ENCODE data around the gene ACSS3. TPM values are rescaled to one million over a fixed set of nuclear protein-coding genes. Genes with fewer than 3 reads are reported as not detected.

The ACSS3 gene
- total and polyA plus RNA-seq, 3 experiments from 2014 or later = not detected

DNA sequence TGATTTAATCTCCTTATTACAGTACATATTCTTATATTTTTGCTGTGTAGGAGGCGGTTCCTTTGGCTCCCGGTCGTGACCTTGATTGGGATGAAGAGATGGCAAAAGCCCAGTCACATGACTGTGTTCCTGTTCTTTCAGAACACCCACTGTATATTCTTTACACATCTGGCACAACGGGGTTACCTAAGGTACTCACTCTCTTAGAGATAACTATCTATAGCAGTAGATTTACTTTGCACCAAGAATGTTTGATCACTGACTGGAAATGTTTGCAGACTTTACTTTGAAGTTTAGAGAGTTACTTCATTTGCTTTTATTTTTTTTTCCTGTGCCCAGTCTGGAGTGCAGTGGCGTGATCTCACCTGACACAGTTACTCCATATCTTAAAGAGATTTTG lies 65.2 kb downstream of the ACSS3 start:
- no peak overlapping the region for H3K27ac ChIP-seq (ENCODE audit: low read depth, low read length)
- no peaks in the 10 kb centered on the region for H3K9me3 ChIP-seq (ENCODE audit: low read length)
- Mint-ChIP-seq H3K9me3 (peaks cover 0 to 14% (median 6%) of the 10 kb centered on the region in 5 donors), H3K4me3 (no peak overlapping the region), H3K36me3 (no peaks in the 10 kb centered on the region), H3K27me3 (no peaks in the 10 kb centered on the region), H3K4me1 (no peaks in the 10 kb centered on the region), H3K27ac (no peak overlapping the region)
- H3K27me3 ChIP-seq (ENCODE audit: insufficient read depth, low read length, poor library complexity, severe bottlenecking) = no peaks in the 10 kb centered on the region
- H3K36me3 ChIP-seq (ENCODE audit: insufficient read depth, low read length) = no peaks in the 10 kb centered on the region
- ChIA-PET CTCF (no interaction called here), POLR2A (no interaction called here)
- H3K4me1 ChIP-seq (ENCODE audit: insufficient read depth, low read length) = no peaks in the 10 kb centered on the region
- H3K4me3 ChIP-seq (ENCODE audit: low read length) = no peak overlapping the region
- no peak for DNase-seq

DNA sequence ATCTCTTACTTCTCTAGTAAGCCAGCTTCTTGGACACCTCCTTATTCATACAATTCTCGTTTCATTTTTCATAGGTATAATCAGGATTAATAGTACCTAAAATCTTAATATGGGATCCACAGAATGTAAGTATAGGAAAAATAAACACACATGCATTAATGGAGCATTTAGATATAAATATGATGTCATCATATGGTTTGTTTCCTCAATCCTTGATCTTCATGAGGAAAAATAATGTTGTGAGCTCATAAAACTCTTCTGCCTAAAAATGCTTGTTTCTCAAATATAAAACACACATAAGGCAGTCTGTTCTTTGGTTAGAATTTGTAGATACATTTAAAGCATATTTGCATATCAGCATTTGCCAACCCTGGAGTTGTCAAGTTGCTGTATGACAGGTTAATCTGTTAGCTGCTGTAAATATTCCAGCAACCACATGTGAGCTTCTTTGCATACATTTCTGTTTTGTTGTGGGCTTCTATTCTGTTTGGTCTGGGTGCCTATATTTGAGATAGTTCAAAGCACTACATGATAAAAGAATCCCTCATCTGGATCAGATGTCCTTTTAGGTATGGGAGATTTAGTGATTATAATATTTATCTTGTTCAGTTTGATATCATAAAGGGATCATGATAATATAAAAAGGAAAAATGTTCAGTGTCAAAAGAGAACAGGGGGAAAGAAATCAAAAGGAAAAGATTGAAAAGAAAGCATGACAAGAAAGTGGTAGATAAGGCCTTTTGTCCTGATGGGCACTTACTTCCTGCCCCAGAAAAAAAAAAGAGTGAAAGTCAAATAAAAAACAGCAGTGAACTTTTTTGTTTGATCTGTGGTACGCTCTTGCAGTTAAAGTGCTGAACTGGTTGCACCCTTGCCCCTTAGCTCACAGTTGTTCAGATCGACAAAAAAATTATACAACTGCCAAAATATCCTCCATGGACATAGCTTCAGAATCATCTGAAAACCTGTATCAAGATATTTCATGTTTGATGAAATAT lies 68.6 kb downstream of the ACSS3 start:
- Histone ChIP-seq H3K4me1 (ENCODE audit: insufficient read depth, low read length) (no peaks in the 10 kb centered on the region), H3K27ac (ENCODE audit: low read depth, low read length) (no peak overlapping the region), H3K27me3 (ENCODE audit: insufficient read depth, low read length, poor library complexity, severe bottlenecking) (no peaks in the 10 kb centered on the region), H3K9me3 (ENCODE audit: low read length) (no peaks in the 10 kb centered on the region), H3K36me3 (ENCODE audit: insufficient read depth, low read length) (no peaks in the 10 kb centered on the region), H3K4me3 (ENCODE audit: low read length) (no peak overlapping the region)
- POLR2A ChIA-PET = no interaction called here
- no peaks in the 10 kb centered on the region for H3K4me1 Mint-ChIP-seq
- peaks cover 0 to 25% (median 6%) of the 10 kb centered on the region in 5 donors for H3K9me3 Mint-ChIP-seq
- no peak overlapping the region for H3K4me3 Mint-ChIP-seq
- CTCF ChIA-PET = no interaction called here
- H3K27me3 Mint-ChIP-seq = no peaks in the 10 kb centered on the region
- no peaks in the 10 kb centered on the region for H3K36me3 Mint-ChIP-seq
- DNase-seq = no peak
- no peak overlapping the region for H3K27ac Mint-ChIP-seq

DNA sequence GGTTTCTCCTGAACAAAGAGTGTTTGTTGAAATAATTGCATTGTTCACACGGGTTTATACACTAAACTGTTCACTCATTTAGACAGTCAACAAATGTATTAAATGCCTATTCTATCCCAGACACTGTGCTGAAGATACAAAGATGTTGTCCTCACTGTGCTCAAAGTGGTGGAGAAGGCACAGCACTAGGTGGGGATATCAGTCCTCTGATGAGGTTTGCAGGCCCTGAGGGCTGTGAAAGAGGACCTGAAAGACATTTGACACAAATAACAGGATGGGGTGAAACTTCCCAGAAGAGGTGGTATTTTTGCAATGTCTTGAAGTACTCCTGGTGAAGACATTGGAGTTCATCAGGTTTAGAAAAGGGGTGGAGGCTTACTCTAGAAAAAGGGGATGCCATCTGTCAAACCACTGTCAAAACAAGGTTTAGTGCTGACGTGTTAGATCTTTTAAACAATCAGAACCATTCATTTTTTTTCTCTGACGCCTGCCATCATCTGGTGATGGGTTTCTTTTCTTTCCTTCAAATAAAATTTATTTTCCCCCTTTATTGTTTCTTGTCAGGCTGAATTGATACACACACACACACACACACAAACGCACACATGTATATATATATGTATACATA lies 69.5 kb downstream of the ACSS3 start:
- no peak for DNase-seq
- Mint-ChIP-seq H3K27ac (no peak overlapping the region), H3K27me3 (no peaks in the 10 kb centered on the region), H3K4me1 (no peaks in the 10 kb centered on the region), H3K9me3 (peaks cover 0 to 20% (median 6%) of the 10 kb centered on the region in 5 donors), H3K36me3 (no peaks in the 10 kb centered on the region), H3K4me3 (no peak overlapping the region)
- H3K9me3 ChIP-seq (ENCODE audit: low read length) = no peaks in the 10 kb centered on the region
- POLR2A ChIA-PET = no interaction called here
- no peak overlapping the region for H3K4me3 ChIP-seq (ENCODE audit: low read length)
- H3K27me3 ChIP-seq (ENCODE audit: insufficient read depth, low read length, poor library complexity, severe bottlenecking) = no peaks in the 10 kb centered on the region
- H3K4me1 ChIP-seq (ENCODE audit: insufficient read depth, low read length) = no peaks in the 10 kb centered on the region
- no peak overlapping the region for H3K27ac ChIP-seq (ENCODE audit: low read depth, low read length)
- CTCF ChIA-PET = no interaction called here
- no peaks in the 10 kb centered on the region for H3K36me3 ChIP-seq (ENCODE audit: insufficient read depth, low read length)

DNA sequence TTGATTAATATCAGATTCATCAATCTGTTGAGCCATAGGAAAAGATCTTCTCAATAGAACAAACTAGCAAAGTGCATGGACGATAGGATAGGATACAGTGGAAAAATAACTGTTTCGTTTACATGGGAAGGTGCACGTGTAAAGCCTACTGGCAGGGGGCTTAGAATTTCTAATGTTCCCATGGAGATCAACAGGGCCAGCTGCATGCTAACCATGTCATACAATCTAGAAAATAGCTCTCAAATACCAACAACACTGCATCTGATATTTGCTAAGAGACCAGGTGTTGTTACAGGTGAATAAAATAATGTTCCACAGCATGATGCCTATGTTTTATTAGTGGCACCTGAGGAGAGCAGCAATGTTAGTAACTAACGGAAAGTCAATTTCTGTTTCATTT lies 72.5 kb downstream of the ACSS3 start:
- H3K4me3 ChIP-seq (ENCODE audit: low read length) = no peak overlapping the region
- Mint-ChIP-seq H3K4me3 (no peak overlapping the region), H3K27ac (no peak overlapping the region), H3K27me3 (no peaks in the 10 kb centered on the region), H3K9me3 (peaks cover 0 to 20% (median 3%) of the 10 kb centered on the region in 5 donors), H3K4me1 (no peaks in the 10 kb centered on the region), H3K36me3 (no peaks in the 10 kb centered on the region)
- DNase-seq = no peak
- H3K27ac ChIP-seq (ENCODE audit: low read depth, low read length) = no peak overlapping the region
- H3K27me3 ChIP-seq (ENCODE audit: insufficient read depth, low read length, poor library complexity, severe bottlenecking) = no peaks in the 10 kb centered on the region
- CTCF ChIA-PET = no interaction called here
- POLR2A ChIA-PET = no interaction called here
- no peaks in the 10 kb centered on the region for H3K9me3 ChIP-seq (ENCODE audit: low read length)
- H3K4me1 ChIP-seq (ENCODE audit: insufficient read depth, low read length) = no peaks in the 10 kb centered on the region
- no peaks in the 10 kb centered on the region for H3K36me3 ChIP-seq (ENCODE audit: insufficient read depth, low read length)

DNA sequence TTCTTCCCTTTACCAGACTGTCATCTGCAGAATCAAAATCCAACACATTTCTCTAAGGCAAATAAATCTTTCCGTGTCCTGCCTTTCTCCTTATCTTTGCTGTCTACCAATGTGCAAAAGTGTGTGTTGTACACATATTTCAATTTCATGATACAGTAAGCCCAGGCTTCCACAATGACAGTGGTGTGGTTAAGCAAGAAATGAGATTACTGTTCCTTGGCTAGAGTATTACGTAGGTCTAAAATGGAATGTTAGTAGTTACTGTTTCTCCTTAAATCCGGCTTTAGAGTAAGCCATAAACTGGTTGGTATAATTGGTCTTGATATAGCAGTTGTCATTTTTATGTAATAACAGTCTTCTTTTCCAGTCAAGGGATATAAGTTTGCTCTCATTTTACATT lies 82.0 kb downstream of the ACSS3 start:
- Mint-ChIP-seq H3K9me3 (peaks cover 0 to 11% (median 2%) of the 10 kb centered on the region in 5 donors), H3K27me3 (no peaks in the 10 kb centered on the region), H3K36me3 (no peaks in the 10 kb centered on the region), H3K27ac (no peak overlapping the region), H3K4me3 (no peak overlapping the region), H3K4me1 (no peaks in the 10 kb centered on the region)
- no peaks in the 10 kb centered on the region for H3K36me3 ChIP-seq (ENCODE audit: insufficient read depth, low read length)
- H3K4me1 ChIP-seq (ENCODE audit: insufficient read depth, low read length) = no peaks in the 10 kb centered on the region
- H3K27me3 ChIP-seq (ENCODE audit: insufficient read depth, low read length, poor library complexity, severe bottlenecking) = no peaks in the 10 kb centered on the region
- H3K4me3 ChIP-seq (ENCODE audit: low read length) = no peak overlapping the region
- H3K27ac ChIP-seq (ENCODE audit: low read depth, low read length) = no peak overlapping the region
- POLR2A ChIA-PET = no interaction called here
- no peak for DNase-seq
- CTCF ChIA-PET = no interaction called here
- no peaks in the 10 kb centered on the region for H3K9me3 ChIP-seq (ENCODE audit: low read length)

DNA sequence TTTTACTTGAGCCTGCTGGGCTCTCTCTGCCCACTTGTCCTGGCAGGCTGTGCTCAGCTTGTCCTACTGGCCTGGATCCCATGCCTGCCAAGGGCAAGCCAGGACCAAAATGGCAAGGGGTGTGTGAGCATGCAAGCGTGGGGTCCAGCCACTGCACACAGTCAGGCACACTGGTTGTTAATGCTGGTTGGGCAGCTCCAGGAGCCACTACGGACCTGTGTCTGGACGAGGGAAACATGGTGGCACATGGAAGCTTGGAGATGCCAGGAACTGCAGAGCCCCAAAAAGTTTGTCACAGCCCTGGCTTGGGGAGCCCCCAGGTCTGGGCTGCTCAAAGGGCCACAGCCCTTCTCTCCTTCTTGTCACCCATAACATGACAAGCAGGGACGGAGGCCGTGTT lies 83.8 kb downstream of the ACSS3 start:
- Histone ChIP-seq H3K4me3 (ENCODE audit: low read length) (no peak overlapping the region), H3K36me3 (ENCODE audit: insufficient read depth, low read length) (no peaks in the 10 kb centered on the region), H3K4me1 (ENCODE audit: insufficient read depth, low read length) (no peaks in the 10 kb centered on the region), H3K9me3 (ENCODE audit: low read length) (no peaks in the 10 kb centered on the region), H3K27ac (ENCODE audit: low read depth, low read length) (no peak overlapping the region), H3K27me3 (ENCODE audit: insufficient read depth, low read length, poor library complexity, severe bottlenecking) (no peaks in the 10 kb centered on the region)
- ChIA-PET POLR2A (no interaction called here), CTCF (no interaction called here)
- H3K36me3 Mint-ChIP-seq = no peaks in the 10 kb centered on the region
- H3K9me3 Mint-ChIP-seq = peaks cover 0 to 17% (median 5%) of the 10 kb centered on the region in 5 donors
- no peak overlapping the region for H3K27ac Mint-ChIP-seq
- no peak overlapping the region for H3K4me3 Mint-ChIP-seq
- no peak for DNase-seq
- no peaks in the 10 kb centered on the region for H3K27me3 Mint-ChIP-seq
- no peaks in the 10 kb centered on the region for H3K4me1 Mint-ChIP-seq

DNA sequence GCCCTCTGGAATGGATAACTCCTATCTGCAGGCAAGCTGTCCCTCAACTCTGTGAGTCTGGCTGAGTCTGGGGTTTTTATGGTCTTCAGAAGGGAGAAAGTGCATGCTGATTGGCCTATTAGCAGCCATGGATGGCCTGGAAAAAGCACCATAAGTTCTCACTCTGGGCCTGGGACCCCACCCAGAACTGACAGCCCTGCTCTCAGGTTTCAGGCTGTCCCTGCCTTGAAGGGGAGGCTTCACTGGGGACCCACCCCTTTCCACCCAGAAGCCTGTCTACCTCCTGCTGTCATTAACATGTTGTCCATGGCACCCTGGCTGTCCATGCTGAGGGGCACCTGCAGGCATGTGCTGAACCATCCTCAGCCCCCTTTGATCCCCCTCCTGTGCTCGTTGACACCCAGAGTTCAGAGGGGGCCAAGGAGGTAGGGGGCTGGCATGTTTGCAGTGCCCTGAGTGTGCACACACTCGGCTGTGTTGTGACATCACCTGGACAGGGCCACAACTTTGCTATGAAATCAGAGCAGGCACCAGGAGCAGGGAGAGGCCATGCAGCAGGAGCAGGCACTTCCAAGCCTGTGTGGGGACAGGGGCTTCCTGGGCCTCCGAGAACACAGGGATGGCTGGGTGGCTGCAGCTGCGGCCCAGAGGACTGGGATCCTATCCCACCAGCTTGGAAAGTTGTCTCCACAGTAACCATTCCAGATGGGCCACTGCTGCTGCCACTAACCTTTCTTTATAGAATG lies 84.7 kb downstream of the ACSS3 start:
- Histone ChIP-seq H3K4me3 (ENCODE audit: low read length) (no peak overlapping the region), H3K27me3 (ENCODE audit: insufficient read depth, low read length, poor library complexity, severe bottlenecking) (no peaks in the 10 kb centered on the region), H3K4me1 (ENCODE audit: insufficient read depth, low read length) (no peaks in the 10 kb centered on the region), H3K9me3 (ENCODE audit: low read length) (no peaks in the 10 kb centered on the region), H3K36me3 (ENCODE audit: insufficient read depth, low read length) (no peaks in the 10 kb centered on the region), H3K27ac (ENCODE audit: low read depth, low read length) (no peak overlapping the region)
- no peaks in the 10 kb centered on the region for H3K4me1 Mint-ChIP-seq
- ChIA-PET POLR2A (no interaction called here), CTCF (no interaction called here)
- H3K27ac Mint-ChIP-seq = no peak overlapping the region
- no peaks in the 10 kb centered on the region for H3K27me3 Mint-ChIP-seq
- peaks cover 0 to 17% (median 5%) of the 10 kb centered on the region in 5 donors for H3K9me3 Mint-ChIP-seq
- no peaks in the 10 kb centered on the region for H3K36me3 Mint-ChIP-seq
- no peak for DNase-seq
- no peak overlapping the region for H3K4me3 Mint-ChIP-seq

DNA sequence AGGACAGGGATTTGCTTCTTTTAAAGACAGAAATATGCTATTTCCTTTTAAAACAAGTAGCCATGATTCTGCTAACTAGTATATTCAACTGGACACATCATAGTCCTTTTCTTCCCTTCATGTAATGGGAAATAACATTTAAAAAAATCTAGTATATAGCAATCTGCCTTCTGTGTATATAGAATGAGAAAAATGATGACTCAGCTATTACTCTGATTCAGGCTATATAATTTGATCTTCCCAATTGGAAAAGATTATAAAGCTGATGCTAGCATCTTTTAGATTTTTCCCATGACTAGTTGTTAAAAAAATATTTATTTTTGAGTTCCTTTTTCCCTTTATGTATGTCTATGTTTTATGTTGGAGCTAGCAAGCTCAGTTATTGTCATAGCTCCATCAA lies 86.9 kb downstream of the ACSS3 start:
- no peak overlapping the region for H3K4me3 Mint-ChIP-seq
- CTCF ChIA-PET = no interaction called here

More for the DNA sequence above, 86.9 kb downstream of the ACSS3 start:
- Mint-ChIP-seq H3K36me3 (no peaks in the 10 kb centered on the region), H3K27ac (no peak overlapping the region), H3K27me3 (no peaks in the 10 kb centered on the region), H3K9me3 (peaks cover 3 to 13% (median 3%) of the 10 kb centered on the region in 5 donors), H3K4me1 (no peaks in the 10 kb centered on the region)
- Histone ChIP-seq H3K4me1 (ENCODE audit: insufficient read depth, low read length) (no peaks in the 10 kb centered on the region), H3K27me3 (ENCODE audit: insufficient read depth, low read length, poor library complexity, severe bottlenecking) (no peaks in the 10 kb centered on the region), H3K9me3 (ENCODE audit: low read length) (no peaks in the 10 kb centered on the region), H3K36me3 (ENCODE audit: insufficient read depth, low read length) (no peaks in the 10 kb centered on the region), H3K27ac (ENCODE audit: low read depth, low read length) (no peak overlapping the region), H3K4me3 (ENCODE audit: low read length) (no peak overlapping the region)
- POLR2A ChIA-PET = no interaction called here
- no peak for DNase-seq
